LHCN-M2 (cell line): Measurements from ENCODE around the gene PTMA. TPM values are rescaled to one million over a fixed set of nuclear protein-coding genes. Genes with fewer than 3 reads are reported as not detected.
A peak's percentile ranks its signal among the peaks of the same experiment; 100 is the strongest.

ENCODE experiments used
- DNase-seq: peaks from one replicate; pipeline ENCODE4 v3.0.0-alpha.2; 2012; ENCODE audit warnings: low read depth
- total RNA-seq: library from RNA; depleted of rRNA; stranded (reverse); fragments of >200 nt; gene quantifications from 2 replicates; pipeline ENCODE4 v1.2.3, GENCODE V29; 2014; rRNA removed

Gene PTMA
- total RNA-seq, 1 experiment from 2014 or later: 882 TPM

- peak; percentile 11 for DNase-seq
Measured at GRCh38 chr2:231752061-231752460, 43.7 kb downstream of the PTMA start.

GRCh38 chr2:231761735-231762134 lies 53.4 kb downstream of the PTMA start:
- DNase-seq: no peak

Other genes starting within 250 kb of the PTMA start
- gene NCL, start 244.0 kb upstream of the PTMA start, total RNA-seq: 154 and 228 TPM in 2 replicates
- gene NMUR1, start 178.1 kb upstream of the PTMA start, total RNA-seq: not detected in 2 replicates
- not detected in 2 replicates for gene TEX44, start 115.7 kb upstream of the PTMA start, total RNA-seq
- gene PDE6D, start 72.8 kb downstream of the PTMA start, total RNA-seq: 25.1 and 30.4 TPM in 2 replicates
- gene COPS7B, start 77.9 kb downstream of the PTMA start, total RNA-seq: 20.8 and 22.1 TPM in 2 replicates
- not detected in 2 replicates for gene NPPC, start 217.9 kb downstream of the PTMA start, total RNA-seq